GM19463 (cell line): ENCODE measurements around the gene TNS3.

Experiments used
- ATAC-seq: cut with Tn5 transposase; IDR thresholded peaks from one replicate; pipeline ENCODE4 v1.9.1; 2021; ENCODE audit warnings: mild to moderate bottlenecking, moderate library complexity; ENCODE audit not compliant: unreplicated experiment

TNS3 gene

GRCh38 chr7:47508389-47509380 lies 73.2 kb downstream of the TNS3 start:
- no peak for ATAC-seq

GRCh38 chr7:47507522-47507921 lies 74.4 kb downstream of the TNS3 start:
- no peak for ATAC-seq

GRCh38 chr7:47506382-47507339 lies 75.2 kb downstream of the TNS3 start:
- no peak for ATAC-seq

GRCh38 chr7:47505312-47506007 lies 76.5 kb downstream of the TNS3 start:
- ATAC-seq, result no peak

GRCh38 chr7:47504551-47505311 lies 77.2 kb downstream of the TNS3 start:
- ATAC-seq, result no peak

GRCh38 chr7:47503281-47503680 lies 78.6 kb downstream of the TNS3 start:
- ATAC-seq, result no peak

GRCh38 chr7:47502240-47502877 lies 79.6 kb downstream of the TNS3 start:
- no peak for ATAC-seq

- ATAC-seq, result no peak
Measured at GRCh38 chr7:47501406-47501805, 80.5 kb downstream of the TNS3 start.

GRCh38 chr7:47500103-47500563 lies 81.8 kb downstream of the TNS3 start:
- ATAC-seq, result no peak

- ATAC-seq, result no peak
Measured at GRCh38 chr7:47498229-47499056, 83.5 kb downstream of the TNS3 start.

- peak; percentile 88 for ATAC-seq
Measured at GRCh38 chr7:47497367-47498096, 84.4 kb downstream of the TNS3 start.

GRCh38 chr7:47496666-47497065 lies 85.2 kb downstream of the TNS3 start:
- no peak for ATAC-seq

- no peak for ATAC-seq
Measured at GRCh38 chr7:47496056-47496665, 85.8 kb downstream of the TNS3 start.

GRCh38 chr7:47493976-47494911 lies 87.7 kb downstream of the TNS3 start:
- no peak for ATAC-seq

GRCh38 chr7:47492716-47493325 lies 89.1 kb downstream of the TNS3 start:
- no peak for ATAC-seq
